SKM-1 (cell line): ENCODE results near the gene GTF3C2.
"Not testable (repeated sequence)": the region's sequence is repeated elsewhere in the genome, so short reads cannot be mapped to it uniquely, and the experiment has no call there.

Experiments used
- DNase-seq: peaks from one replicate; lab custom pipeline; 2025; ENCODE audit not compliant: unreplicated experiment; lab: John Stamatoyannopoulos, UW

GTF3C2 gene

DNA sequence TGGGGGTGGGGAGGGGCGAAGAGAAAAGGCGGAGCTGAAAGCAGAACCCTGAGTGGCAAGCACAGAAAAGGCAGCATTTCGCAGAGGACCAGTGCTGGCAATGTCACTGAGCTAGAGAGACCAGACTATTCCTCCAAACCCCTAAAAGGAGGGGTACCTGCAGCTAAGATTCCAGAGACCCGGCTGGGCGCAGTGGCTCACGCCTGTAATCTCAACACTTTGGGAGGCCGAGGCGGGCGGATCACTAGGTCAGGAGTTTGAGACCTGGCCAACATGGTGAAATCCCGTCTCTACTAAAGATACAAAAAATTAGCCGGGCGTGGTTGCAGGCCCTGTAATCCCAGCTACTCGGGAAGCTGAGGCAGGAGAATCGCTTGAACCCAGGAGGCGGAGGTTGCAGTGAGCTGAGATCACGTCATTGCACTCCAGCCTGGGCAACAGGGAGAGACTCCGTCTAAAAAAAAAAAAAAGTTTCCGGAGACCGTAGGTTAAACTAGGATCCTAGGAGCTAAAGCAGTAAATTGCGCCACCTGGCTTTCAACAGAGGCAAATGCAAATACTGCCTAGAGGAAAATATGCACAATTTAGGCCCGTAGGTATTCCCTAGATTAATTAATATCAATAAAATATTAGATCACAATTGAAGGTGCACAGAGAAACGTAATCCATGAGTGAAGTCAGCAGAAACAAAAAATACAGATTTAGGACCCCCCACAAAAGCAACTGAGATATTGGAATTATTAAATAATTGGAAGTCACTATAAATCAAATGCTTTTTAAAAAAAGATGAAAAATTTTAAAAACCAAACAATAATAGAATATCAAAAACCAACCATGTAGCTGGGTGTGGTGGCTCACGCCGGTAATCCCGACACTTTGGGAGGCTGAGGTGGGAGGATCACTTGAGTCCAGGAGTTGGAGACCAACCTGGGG lies 53.2 kb downstream of the GTF3C2 start:
- peak; percentile 69 for DNase-seq

DNA sequence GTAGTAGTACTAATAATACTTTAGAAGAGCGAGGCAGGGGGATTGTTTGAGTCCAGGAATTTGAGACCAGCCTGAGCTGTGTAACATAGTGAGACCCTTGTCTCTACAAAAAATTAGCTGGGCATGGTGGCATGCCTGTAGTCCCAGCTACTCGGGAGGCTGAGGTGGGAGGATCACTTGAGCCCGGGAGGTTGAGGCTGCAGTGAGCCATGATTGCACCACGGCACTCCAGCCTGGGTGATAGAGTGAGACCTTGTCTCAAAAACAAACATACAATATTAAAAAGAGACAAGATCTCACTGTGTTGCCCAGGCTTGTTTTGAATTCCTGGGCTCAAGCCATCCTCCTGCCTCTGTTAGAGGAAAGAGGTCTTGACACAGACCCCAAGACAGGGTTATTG lies 56.0 kb downstream of the GTF3C2 start:
- DNase-seq, result not testable (repeated sequence)

DNA sequence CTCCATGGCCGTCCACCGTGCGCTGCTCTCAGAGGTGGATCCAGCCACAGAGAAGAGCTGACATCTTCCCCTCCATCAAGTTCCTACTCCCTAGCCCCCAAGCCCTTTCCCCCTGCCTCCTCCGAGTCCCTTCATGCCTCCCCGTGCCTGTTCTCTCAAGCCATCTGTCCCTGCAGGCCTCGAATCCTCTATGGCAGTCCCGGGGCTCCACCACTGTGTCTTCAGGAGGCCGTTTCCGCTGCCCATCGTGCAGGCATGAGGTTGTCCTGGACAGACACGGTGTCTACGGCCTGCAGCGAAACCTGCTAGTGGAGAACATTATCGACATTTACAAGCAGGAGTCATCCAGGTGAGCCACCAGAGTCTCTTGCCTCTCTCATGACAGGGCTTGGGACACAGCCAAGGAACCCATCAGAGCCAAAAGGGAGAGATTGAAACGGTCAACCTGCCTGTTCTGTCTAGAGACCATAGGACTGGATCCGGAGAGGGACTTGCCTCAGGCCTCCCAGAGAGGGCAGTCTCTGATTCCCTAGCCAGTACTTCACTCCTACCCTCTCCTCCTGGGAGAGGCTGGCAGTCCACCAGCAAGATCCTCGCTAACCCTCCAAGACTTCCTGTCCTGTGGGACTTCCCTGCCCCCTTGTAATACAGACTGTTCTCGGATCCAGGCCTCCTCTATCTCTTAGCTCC lies 58.0 kb downstream of the GTF3C2 start:
- no peak for DNase-seq

- no peak for DNase-seq
Observed at GRCh38 chr2:27297195-27297594, 59.4 kb downstream of the GTF3C2 start.

DNA sequence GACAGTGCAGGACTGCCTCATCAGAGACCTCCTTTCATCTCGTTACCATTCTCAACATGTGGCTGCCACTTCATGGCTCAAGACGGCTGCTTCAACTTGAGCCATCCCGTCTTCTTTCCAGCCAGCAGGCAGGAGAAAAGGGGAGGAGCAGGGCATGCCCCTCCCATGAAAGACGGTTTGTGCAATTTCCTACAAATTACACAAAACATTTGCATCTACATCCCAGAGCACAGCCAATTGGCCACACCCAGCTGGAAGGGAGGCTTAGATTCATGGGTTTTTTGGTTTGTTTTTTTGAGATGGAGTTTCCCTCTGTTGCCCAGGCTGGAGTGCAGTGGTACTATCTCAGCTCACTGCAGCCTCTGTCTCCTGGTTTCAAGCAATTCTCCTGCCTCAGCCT lies 60.1 kb downstream of the GTF3C2 start:
- DNase-seq, result no peak

GRCh38 chr2:27294928-27295327 lies 61.6 kb downstream of the GTF3C2 start:
- DNase-seq, result no peak

- no peak for DNase-seq
Observed at GRCh38 chr2:27291865-27292264, 64.7 kb downstream of the GTF3C2 start.

DNA sequence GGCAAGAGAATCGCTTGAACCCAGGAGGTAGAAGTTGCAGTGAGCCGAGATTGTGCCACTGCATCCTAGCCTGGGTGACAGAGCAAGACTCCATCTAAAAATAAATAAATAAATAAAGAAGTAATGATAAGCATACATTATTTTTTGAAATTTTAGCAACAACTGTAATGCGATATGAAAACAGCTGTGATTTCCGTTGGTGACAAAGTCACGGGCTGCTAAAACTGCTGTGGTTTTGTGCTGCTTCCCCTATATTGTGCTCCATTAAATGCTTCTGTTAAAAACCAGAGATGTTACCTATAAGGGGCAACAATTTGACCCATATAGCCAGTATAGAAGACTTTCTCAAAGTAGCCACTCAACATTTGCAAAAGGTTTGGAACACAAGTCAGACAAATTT lies 66.0 kb downstream of the GTF3C2 start:
- no peak for DNase-seq

GRCh38 chr2:27288610-27289009 lies 68.0 kb downstream of the GTF3C2 start:
- DNase-seq, result no peak

- no peak for DNase-seq
Observed at GRCh38 chr2:27285481-27285880, 71.1 kb downstream of the GTF3C2 start.

- DNase-seq, result no peak
Observed at GRCh38 chr2:27284996-27285395, 71.6 kb downstream of the GTF3C2 start.

- no peak for DNase-seq
Observed at GRCh38 chr2:27282892-27283291, 73.7 kb downstream of the GTF3C2 start.

DNA sequence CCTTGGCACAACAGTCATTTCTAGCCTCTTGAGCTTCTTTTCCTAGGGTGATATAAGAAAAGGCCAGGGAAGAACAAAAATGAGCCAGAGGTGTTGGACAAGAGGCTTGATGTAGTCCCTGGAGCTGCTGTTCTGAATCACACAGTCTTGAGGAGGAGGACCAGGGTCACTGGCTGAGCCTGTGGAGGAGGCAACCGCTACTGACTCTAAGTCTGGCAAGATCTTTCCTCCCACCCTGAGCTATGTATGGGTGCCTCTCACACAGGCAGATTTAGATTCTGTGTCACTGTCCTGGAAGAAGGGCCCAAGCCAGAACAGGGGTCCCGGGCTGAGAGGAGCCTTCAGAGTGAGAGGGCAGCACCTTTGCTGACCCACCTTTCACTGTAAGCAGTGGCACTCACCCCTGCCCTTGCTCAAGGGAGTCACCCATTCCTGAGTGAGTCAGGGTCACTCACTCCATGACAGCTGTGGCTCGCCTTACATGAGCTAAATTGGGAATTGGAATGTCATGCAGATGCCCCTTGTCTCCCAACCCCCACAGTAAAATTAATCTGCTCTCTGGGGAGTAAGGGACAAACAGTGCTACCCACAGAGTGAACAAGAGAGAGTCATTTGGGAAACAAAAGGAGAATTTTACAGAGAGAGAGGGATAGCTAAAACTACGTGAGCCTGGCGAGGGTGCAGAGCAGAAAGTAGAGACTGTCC lies 74.6 kb downstream of the GTF3C2 start, which contains the start of gene TRIM54:
TSS of gene TRIM54 (plus strand) at position 575 of the 705 bp plus-strand sequence. CDS start 303 bp downstream, outside the sequence.
- DNase-seq, result no peak

DNA sequence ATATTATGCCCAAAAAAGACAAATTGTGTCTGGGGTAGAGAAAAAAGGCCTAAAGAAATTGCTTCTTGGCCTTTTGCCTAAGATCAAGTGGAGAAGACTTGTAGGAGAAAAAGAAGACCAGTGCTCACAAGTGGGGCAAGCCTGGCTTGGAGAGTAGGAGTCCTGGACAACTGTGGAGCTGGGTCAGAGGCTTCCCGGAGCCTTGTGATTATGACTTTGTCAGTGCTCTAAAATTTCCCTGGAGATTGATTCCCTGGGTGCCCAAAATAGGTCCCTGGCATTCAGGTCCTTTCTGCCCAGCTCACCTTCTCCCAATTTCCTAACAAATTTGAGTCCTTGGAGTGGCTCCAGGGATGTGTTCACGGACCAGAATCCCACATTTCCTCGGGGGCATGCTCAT lies 75.1 kb downstream of the GTF3C2 start:
- DNase-seq, result no peak

- no peak for DNase-seq
Observed at GRCh38 chr2:27280826-27281225, 75.7 kb downstream of the GTF3C2 start.

- DNase-seq, result no peak
Observed at GRCh38 chr2:27278010-27278409, 78.6 kb downstream of the GTF3C2 start.
